Nucleus accumbens (tissue), 56 donors: Measurements from ENCODE around the gene PKHD1.

Source experiments
- DNase-seq, 56 donors: peaks; one replicate each; lab custom pipeline; 2025; lab: John Stamatoyannopoulos, UW

The PKHD1 gene

DNA sequence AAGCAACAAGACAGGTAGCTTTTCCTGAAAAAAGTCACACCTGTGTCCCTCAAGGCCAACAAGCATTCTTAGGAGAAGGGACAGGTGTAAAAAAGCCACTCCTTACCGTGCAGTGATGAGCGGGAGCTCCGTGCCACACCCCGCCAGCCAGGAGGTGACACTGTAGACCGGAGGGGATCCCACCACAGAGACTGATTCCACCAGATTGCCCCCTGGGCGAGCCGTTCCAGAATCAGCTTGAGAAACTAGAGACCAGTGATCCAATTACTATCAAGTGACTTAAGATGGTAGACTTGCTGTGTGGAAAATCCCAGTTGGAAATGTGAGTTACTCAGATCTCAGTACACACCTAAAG is 37.4 kb downstream of the PKHD1 start:
- no peak for DNase-seq

DNA sequence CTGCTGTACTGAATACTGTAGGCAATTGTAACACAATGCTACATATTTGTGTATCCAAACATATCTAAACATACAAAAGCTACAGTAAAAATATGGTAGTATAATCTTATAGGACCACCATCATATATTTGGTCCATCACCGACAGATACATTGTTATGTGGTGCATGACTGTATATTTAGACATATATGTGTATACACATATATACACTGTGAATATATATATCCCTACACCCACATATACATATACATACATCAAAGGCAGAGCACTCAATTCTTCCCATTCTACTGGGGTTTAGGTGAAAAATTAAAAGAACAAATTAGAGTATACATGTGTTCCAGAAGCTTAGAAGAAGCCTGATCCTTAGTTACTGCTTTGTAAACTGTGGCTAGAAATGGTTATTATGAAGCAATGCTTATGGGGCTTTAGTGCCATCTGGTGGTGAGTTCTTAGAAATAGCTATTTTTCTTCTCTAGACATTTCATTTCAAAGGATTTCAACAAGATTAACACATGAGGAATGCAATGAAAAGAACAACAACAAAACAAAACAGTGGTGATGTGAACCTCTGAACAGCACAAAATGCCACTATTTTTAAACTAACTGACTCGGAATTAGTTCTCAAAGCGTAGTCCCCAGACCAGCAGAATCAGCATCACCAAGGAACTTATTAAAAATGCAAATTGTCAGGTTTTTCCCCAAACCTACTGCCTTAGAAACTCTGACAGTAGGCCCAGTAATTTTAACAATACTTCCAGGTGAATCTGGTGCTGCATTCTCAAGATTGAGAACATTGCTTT is 38.0 kb downstream of the PKHD1 start:
- peak in 1 of 56 donors; percentile 4 for DNase-seq

- no peak for DNase-seq
Measured at GRCh38 chr6:52046456-52046855, 41.0 kb downstream of the PKHD1 start.

DNA sequence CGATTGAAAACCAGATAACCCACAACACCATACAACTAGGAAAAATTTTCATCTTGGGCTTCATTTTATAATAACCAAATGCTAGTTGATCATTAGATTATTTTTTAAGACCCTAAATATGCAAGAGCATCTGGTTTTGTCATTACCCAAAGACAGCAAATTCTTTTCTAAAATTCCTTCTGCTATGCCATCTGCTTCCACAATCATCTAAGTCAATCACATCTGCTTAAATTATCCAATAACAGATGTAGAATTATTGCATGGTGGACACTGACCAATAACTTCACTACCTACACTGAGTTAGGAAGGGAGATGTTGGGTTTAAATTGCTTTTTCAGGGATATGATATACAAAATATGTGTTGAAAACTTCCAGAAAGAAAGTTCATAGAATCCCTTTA is 41.9 kb downstream of the PKHD1 start:
- DNase-seq: no peak

DNA sequence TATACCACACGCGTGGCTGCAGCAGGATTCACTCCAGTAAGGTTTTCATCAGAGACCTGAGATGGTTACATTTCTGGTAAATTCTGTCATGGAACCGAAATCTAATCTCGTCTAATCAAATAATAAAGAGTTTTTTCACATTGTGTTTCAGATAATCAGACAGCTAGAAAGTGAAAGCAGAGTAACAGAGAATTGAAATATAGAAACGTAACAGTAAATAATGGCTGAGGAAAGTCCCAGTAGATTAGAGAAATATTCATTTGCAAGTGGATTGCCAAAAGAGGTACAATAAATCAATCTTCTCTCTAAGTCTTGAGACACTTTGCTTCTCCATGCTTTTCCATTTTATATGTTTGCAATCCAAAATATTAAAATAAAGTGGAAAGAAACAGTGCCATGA is 42.4 kb downstream of the PKHD1 start:
- DNase-seq: no peak

DNA sequence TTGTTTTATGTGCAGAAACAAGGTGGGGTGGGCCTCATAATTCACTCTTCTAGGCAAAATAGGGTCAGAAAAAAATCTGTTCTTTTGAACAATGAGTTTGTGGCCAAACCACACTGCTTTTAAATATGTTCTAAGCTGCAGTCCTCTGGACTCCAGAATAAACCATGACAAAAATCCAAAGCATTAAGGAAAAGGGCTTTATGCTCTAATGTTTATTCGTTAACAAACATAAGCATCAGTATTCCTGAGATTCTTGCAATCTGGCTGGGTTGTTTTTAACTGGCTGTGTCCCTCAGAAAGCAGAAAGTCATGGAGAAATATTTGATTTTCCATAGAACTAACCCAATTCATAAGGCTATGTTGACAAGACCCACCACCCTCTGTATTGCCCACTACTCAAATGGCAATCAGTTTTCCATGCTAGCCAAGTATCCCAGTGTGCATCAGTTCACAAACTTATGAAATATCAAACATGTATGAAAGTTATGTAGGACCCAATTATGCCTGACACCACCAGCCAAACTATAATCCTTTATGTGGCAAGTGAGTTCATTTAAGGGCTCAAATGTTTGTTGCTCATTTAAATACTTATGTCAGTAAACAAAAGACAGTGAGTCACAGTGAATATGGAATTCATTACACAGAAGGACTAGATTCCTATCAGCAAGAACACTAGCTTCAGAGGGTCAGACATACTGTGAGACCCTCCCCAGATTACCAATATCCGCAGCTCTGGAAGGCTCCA is 45.1 kb downstream of the PKHD1 start:
- DNase-seq: no peak

- DNase-seq: no peak
Measured at GRCh38 chr6:52041134-52041533, 46.3 kb downstream of the PKHD1 start.

DNA sequence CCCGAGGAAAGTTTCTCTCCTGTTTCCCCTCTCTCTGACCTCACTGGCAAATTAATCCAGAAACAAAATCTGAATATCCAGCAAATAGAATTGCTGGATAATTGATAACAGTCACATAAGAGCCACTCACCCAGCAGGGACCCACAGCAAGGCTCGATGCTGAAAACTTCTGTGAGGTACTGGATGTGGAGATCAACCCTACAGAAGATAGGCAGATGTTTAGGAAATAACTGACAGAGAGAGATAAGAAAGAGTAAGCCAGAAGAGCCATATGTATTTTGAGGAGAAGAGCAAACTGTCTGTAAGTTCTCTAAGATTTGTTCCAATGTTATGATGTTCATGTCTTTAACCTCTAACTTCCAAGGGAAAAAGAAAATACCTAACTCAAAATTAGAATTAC is 59.7 kb downstream of the PKHD1 start:
- DNase-seq: no peak

DNA sequence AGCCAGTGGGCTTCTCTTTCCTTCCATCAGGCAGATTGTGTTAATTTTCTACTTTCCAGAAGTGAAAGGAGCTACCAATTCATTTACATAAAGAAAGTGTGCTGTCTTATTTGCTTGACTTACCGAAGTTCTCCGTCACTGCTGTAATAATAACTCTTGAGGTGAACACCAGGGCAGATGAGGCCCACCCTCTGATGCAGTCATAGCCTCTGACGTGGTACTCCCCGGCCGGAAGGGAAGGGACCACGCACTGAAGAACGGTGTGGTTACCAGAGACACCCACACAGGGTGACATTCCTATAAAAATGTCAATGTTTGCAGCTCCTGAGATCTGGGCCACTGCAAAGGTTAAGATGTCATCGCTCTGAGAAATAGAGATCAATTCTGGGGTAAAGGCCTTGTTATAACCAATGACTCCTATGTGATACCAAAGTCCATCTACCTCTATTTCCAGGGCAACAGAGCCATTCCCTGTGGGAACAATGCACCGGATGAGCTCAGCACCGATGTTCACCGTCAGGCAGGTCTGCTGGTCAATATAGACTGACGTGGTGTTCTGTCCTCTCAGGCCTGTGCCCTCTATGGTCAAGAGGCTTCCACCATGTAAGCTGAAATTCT is 62.9 kb downstream of the PKHD1 start:
- no peak for DNase-seq

GRCh38 chr6:52022675-52023074 is 64.7 kb downstream of the PKHD1 start:
- no peak for DNase-seq

- no peak for DNase-seq
Measured at GRCh38 chr6:52020945-52021570, 66.4 kb downstream of the PKHD1 start.

- no peak for DNase-seq
Measured at GRCh38 chr6:52019881-52020280, 67.5 kb downstream of the PKHD1 start.

DNA sequence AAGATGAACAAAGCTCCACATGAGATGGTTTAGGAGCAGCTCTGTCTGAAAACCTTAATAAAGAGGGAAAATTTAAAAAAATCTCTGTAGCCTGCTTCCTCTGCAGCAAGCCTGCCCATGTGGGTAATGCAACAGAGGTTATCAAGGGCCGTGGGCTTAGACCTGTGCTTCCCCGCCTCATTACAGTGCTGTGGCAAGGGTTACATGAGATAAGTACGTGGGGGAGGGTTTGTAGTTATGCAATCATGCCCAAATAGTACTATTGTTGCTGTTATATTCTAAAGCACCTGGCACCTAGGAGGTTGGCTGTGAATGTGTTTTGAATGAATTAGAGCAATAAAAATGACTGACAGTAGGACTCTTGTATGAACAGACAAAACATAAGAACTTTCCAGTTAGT is 68.3 kb downstream of the PKHD1 start:
- no peak for DNase-seq

GRCh38 chr6:52016915-52017748 is 70.3 kb downstream of the PKHD1 start:
- no peak for DNase-seq

DNA sequence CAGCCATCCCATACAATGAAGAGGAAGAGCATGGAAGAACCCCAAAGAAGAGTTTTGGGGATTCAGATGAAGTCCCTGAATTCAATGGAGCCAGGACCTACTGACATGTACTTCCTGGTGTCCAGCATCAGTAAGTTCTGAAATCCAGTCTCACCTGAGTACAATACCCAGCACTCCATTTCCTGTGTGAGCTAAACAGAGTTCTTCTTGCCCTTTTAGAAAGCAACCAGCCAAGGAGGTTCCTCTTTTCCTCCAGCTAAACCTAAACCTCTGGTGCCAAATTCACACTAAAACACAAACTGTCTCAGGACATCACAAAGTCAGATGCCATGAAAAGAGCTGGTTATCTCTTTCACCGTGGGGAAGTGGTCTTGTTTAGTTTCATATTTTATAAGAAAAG is 71.5 kb downstream of the PKHD1 start:
- no peak for DNase-seq

DNA sequence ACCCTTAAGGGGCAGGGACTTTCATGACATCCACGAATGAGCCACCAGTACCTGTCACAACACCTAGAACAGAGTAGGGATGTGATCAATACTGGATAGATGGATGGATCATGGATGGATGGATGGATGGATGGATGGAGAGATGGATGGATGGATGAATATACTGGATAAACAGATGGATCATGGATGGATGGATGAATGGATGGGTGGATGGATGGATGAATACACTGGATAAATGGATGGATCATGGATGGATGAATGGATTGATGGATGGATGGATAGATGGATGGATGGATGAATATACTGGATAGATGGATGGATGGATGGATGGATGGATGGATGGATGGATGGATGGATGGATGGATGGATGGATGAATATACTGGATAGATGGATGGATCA is 73.0 kb downstream of the PKHD1 start:
- DNase-seq: no peak

GRCh38 chr6:52013035-52013434 is 74.4 kb downstream of the PKHD1 start:
- DNase-seq: no peak

DNA sequence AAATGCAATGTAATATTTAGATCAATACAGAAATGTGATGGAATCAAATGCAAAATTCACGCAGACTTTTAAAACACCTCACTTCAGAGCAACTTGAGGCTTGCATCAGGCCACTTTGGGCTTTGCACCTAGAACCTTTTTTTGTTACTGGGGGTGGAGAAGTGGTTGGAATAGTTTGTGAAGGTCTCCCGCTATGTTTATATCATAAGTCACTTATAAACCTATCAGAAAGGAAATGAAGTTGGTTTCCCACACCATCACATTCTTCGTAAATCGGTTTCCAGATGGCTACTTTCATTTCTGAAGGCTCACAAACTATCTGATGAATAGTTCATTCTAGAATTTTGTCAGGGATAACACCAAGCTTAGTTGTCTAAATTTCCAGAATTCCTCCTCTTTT is 74.8 kb downstream of the PKHD1 start:
- DNase-seq: no peak

DNA sequence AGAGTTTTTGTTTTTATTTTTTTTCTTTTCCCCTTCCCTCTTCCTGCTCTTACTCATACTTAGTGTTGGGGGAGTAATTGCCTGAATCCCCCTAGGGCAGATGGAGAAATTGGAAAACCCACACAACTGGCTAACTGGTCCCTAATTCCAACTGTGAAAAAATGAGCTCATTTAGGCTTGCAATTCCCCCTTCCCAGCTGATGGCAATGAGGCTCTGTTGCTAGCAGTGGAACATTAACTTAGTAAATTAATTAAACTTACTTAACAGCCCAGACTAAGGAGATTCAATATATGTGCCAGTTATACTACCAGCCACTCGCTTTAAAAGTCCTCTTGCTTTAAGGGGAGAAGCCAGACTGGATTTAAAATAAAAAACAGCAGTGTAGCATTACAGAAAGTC is 76.6 kb downstream of the PKHD1 start:
- DNase-seq: no peak

- DNase-seq: no peak
Measured at GRCh38 chr6:52010145-52010544, 77.3 kb downstream of the PKHD1 start.
